Neural cell (in vitro differentiated cells): ENCODE results near the gene LYPD6.

ENCODE experiments used
- CTCF ChIP-seq: fragments of 450-650 bp; IDR thresholded peaks from 2 replicates; pipeline ENCODE4 v1.5.1; 2014; ENCODE audit warnings: antibody characterized with exemption, mild to moderate bottlenecking, moderate library complexity; ENCODE audit not compliant: poor library complexity, severe bottlenecking
- EP300 ChIP-seq: fragments of 450-650 bp; conservative IDR thresholded peaks from 2 replicates; pipeline ENCODE4 v1.6.1; 2014; ENCODE audit warnings: antibody characterized with exemption, mild to moderate bottlenecking, moderate library complexity; ENCODE audit not compliant: poor library complexity, severe bottlenecking
- POLR2AphosphoS5 ChIP-seq: IDR thresholded peaks from 2 replicates; pipeline ENCODE4 v1.6.1; 2012
- SMC3 ChIP-seq: fragments of 450-650 bp; conservative IDR thresholded peaks from 2 replicates; pipeline ENCODE4 v1.6.1; 2014; ENCODE audit warnings: antibody characterized with exemption, mild to moderate bottlenecking, moderate library complexity; ENCODE audit not compliant: poor library complexity
- TAF1 ChIP-seq: IDR thresholded peaks from 2 replicates; pipeline ENCODE4 v1.6.1; 2012; ENCODE audit warnings: low read depth

- no peak for TF ChIP-seq CTCF
- TF ChIP-seq EP300: peak; percentile 61
- no peak for TF ChIP-seq SMC3
- TF ChIP-seq POLR2AphosphoS5: no peak
- no peak for TF ChIP-seq TAF1
Measured at GRCh38 chr2:149507974-149508373, 177.6 kb downstream of the LYPD6 start.
